ENCODE measurements around the gene FTO.
A peak's percentile ranks its signal among the peaks of the same experiment; 100 is the strongest.

Gene FTO

DNA sequence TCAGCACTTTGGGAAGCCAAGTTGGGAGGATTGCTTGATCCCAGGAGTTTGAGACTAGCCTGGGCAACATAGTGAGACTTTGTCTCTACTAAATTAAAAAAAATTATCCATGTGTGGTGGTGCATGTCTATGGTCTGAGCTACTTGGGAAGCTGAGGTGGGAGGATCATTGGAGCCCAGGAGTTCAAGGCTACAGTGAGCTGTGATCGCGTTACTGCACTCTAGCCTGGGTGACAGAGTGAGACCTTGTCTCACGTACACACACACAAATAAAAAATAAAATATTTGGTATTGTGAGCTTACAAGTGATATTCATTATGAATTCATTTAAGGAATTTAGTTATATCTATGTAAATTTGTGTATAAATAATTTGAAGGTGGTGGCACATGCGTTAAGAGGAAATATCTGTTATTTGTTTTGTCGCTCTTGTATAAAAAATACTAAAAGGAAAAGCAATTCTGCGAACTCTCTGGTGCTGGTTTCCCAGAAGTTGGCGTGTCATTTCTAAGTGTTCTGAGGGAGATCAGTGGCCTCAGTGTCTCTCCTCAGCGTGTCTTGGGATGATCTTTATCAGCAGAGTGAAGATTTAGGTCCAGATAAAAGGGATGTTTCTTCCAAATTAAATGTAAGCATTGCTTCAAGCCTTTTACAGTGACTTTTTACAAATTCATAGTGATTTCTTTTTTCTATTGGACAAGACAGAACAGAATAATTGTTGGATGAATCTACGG lies 187.6 kb downstream of the FTO start:
- Histone ChIP-seq H3K9ac (no peak overlapping the region), H3K27me3 (ENCODE audit: control insufficient read depth, insufficient read depth, low read length) (no peaks in the 10 kb centered on the region), H3K79me2 (no peaks in the 10 kb centered on the region), H3K36me3 (ENCODE audit: control insufficient read depth, insufficient read depth, low read length) (no peaks in the 10 kb centered on the region), H3K4me2 (ENCODE audit: low read length) (no peak overlapping the region), H3K9me3 (ENCODE audit: control insufficient read depth, low read length) (no peaks in the 10 kb centered on the region), H3K4me3 (ENCODE audit: low read depth, low read length) (no peak overlapping the region), H2AFZ (no peak overlapping the region), H3K4me1 (peaks cover 3% of the 10 kb centered on the region), H3K27ac (no peak overlapping the region)
- TF ChIP-seq, protein P1, sequence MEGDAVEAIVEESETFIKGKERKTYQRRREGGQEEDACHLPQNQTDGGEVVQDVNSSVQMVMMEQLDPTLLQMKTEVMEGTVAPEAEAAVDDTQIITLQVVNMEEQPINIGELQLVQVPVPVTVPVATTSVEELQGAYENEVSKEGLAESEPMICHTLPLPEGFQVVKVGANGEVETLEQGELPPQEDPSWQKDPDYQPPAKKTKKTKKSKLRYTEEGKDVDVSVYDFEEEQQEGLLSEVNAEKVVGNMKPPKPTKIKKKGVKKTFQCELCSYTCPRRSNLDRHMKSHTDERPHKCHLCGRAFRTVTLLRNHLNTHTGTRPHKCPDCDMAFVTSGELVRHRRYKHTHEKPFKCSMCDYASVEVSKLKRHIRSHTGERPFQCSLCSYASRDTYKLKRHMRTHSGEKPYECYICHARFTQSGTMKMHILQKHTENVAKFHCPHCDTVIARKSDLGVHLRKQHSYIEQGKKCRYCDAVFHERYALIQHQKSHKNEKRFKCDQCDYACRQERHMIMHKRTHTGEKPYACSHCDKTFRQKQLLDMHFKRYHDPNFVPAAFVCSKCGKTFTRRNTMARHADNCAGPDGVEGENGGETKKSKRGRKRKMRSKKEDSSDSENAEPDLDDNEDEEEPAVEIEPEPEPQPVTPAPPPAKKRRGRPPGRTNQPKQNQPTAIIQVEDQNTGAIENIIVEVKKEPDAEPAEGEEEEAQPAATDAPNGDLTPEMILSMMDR (IDR thresholded peaks at IDR 0.05) = no peak

DNA sequence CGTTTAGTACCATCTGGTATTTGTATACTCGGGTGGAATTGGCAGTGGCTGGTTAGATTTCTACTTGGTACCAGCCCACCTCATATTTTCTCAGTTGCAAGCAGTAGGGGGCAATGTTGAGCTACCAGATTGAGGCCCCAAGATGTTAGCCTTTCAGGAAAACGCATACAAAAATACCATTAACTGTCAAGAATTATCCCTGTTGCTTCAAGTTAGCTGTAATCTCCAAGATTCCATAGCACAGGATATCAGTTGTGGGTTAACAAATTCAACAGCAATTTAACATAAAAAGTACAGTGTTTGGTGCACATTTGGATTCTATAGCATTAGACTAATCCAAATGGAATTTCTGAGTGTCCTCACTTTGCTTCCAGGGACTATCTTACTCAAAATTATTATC lies 188.2 kb downstream of the FTO start:
- Histone ChIP-seq H3K9me3 (ENCODE audit: control insufficient read depth, low read length) (no peaks in the 10 kb centered on the region), H3K9ac (no peak overlapping the region)

DNA sequence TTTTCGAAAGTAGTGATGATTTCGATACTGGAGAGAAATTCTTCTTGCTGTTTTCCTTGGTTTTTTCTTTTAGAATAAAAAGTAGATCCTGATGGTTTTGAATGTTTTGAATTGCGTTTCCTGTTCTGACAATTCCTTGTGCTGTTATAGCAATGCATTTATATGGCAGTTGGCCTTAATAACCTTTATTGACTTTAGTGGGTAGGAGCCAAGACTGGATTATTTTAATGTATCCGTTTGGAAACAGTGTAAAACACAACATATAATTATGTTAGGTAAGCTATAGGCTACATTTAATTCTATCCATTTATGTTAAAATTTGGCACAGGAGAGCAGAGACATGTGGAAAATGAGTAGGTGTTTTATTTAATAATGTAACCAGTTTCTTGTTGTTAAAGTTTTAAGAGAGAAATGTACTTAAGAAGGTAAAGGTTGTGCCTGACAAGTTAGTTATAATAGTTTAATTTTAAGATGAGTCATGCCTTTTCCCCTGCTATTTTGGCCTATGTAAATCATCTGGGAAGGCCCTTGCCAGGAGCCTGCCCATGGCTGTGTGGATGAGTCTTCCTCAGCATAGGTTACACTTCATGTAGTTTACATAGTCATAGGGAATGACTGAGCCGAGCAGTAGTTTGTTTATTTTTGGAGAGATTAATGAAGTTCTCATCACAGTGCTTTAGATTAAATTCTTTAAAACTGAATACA lies 189.9 kb downstream of the FTO start:
- H3K36me3 ChIP-seq (ENCODE audit: control insufficient read depth, insufficient read depth, low read length) = no peaks in the 10 kb centered on the region
- no peak overlapping the region for H2AFZ ChIP-seq
- TF ChIP-seq, protein P1 (IDR thresholded peaks at IDR 0.05) = no peak
- no peak overlapping the region for H3K27ac ChIP-seq
- no peak overlapping the region for H3K9ac ChIP-seq
- H3K4me1 ChIP-seq = peaks cover 3% of the 10 kb centered on the region
- H3K4me3 ChIP-seq (ENCODE audit: low read depth, low read length) = no peak overlapping the region
- H3K79me2 ChIP-seq = no peaks in the 10 kb centered on the region
- H3K4me2 ChIP-seq (ENCODE audit: low read length) = no peak overlapping the region
- no peaks in the 10 kb centered on the region for H3K27me3 ChIP-seq (ENCODE audit: control insufficient read depth, insufficient read depth, low read length)
- no peaks in the 10 kb centered on the region for H3K9me3 ChIP-seq (ENCODE audit: control insufficient read depth, low read length)

More for the DNA sequence above, 188.2 kb downstream of the FTO start:
- TF ChIP-seq, protein P1 (IDR thresholded peaks at IDR 0.05) = peak; percentile 65
- Histone ChIP-seq H2AFZ (no peak overlapping the region), H3K27me3 (ENCODE audit: control insufficient read depth, insufficient read depth, low read length) (no peaks in the 10 kb centered on the region), H3K4me3 (ENCODE audit: low read depth, low read length) (no peak overlapping the region), H3K4me1 (peaks cover 3% of the 10 kb centered on the region), H3K79me2 (no peaks in the 10 kb centered on the region), H3K4me2 (ENCODE audit: low read length) (no peak overlapping the region), H3K27ac (no peak overlapping the region), H3K36me3 (ENCODE audit: control insufficient read depth, insufficient read depth, low read length) (no peaks in the 10 kb centered on the region)

DNA sequence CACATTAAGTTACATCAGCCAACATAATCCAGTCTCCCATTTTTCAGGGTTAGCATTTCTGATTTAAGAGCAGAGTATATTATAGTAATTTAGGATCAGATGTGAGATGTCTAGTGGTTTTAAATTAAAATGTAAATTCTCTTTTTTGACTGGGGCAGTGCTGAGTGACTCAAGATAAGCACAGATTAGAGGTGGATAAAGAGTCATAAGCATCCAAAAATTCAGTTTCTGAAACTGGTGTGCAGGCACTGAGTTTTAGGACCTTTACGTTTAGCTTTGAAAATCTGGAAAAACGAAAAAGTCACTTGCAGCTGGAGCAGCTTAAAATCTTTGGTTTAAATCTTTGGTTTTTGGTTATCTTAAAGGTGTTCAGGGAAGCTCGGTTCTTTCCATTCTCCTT lies 190.7 kb downstream of the FTO start:
- H3K36me3 ChIP-seq (ENCODE audit: control insufficient read depth, insufficient read depth, low read length) = no peaks in the 10 kb centered on the region
- no peaks in the 10 kb centered on the region for H3K9me3 ChIP-seq (ENCODE audit: control insufficient read depth, low read length)
- no peaks in the 10 kb centered on the region for H3K27me3 ChIP-seq (ENCODE audit: control insufficient read depth, insufficient read depth, low read length)
- H2AFZ ChIP-seq = no peak overlapping the region
- H3K4me3 ChIP-seq (ENCODE audit: low read depth, low read length) = no peak overlapping the region
- peaks cover 3% of the 10 kb centered on the region for H3K4me1 ChIP-seq
- no peak overlapping the region for H3K4me2 ChIP-seq (ENCODE audit: low read length)
- H3K79me2 ChIP-seq = no peaks in the 10 kb centered on the region
- no peak overlapping the region for H3K9ac ChIP-seq
- TF ChIP-seq, protein P1 (IDR thresholded peaks at IDR 0.05) = no peak
- no peak overlapping the region for H3K27ac ChIP-seq

All from parathyroid adenoma (tissue), 2 donors.